ENCODE data around the gene MAPKBP1. TPM values are rescaled to one million over a fixed set of nuclear protein-coding genes. Genes with fewer than 3 reads are reported as not detected.

MAPKBP1 gene
- total RNA-seq: 24.3 and 24.9 TPM in 2 replicates

GRCh38 chr15:41774062-41774881, at the start of gene MAPKBP1:
TSS of gene MAPKBP1 (plus strand) at chr15:41774484. CDS start at chr15:41775276, 792 bp downstream.

GRCh38 chr15:41827880-41828806, 53.9 kb downstream of the MAPKBP1 start, which contains the start of gene JMJD7:
TSS of gene JMJD7 (plus strand) at chr15:41828092. CDS start at chr15:41828125, 33 bp downstream.

GRCh38 chr15:41838400-41838897, 64.2 kb downstream of the MAPKBP1 start, which contains the start of gene PLA2G4B:
TSS of gene PLA2G4B (plus strand) at chr15:41838847. CDS start at chr15:41838914, 67 bp downstream.

Other genes starting within 250 kb of the MAPKBP1 start
- gene RPAP1, start 230.2 kb upstream of the MAPKBP1 start, total RNA-seq: 29.5 and 91.3 TPM in 2 replicates
- 10.0 and 18.0 TPM in 2 replicates for gene TYRO3, start 215.3 kb upstream of the MAPKBP1 start, total RNA-seq
- gene MGA, start 114.1 kb upstream of the MAPKBP1 start, total RNA-seq: 31.6 and 40.0 TPM in 2 replicates
- gene JMJD7, start 53.6 kb downstream of the MAPKBP1 start, total RNA-seq: 5.0 and 5.8 TPM in 2 replicates
- 0.83 and 10.8 TPM in 2 replicates for gene PLA2G4B, start 64.4 kb downstream of the MAPKBP1 start, total RNA-seq
- 0.29 and 0.83 TPM in 2 replicates for gene SPTBN5, start 119.6 kb downstream of the MAPKBP1 start, total RNA-seq
- gene EHD4, start 198.1 kb downstream of the MAPKBP1 start, total RNA-seq: 20.8 and 22.8 TPM in 2 replicates
- gene PLA2G4E, start 246.6 kb downstream of the MAPKBP1 start, total RNA-seq: under 0.01 TPM in 1 of 2 replicates, not detected in the other